Activated B cell treated with CpG ODN at 0.5 μM for 24 hours (primary cell): ENCODE results near the gene RNF208. TPM values are rescaled to one million over a fixed set of nuclear protein-coding genes. Genes with fewer than 3 reads are reported as not detected.

Experiments used
- ATAC-seq: fragments of 200-7000 bp; cut with Tn5 transposase; one replicate; pipeline ENCODE4 v1.10.0; 2021; ENCODE audit warnings: low read depth, mild to moderate bottlenecking, moderate library complexity
- CTCF ChIA-PET: fragments of 350-600 bp; sonication (Branson Sonifier 250); formaldehyde crosslinking; loops from one replicate; lab custom pipeline; 2021; ENCODE audit warnings: antibody characterized with exemption; lab: Charles Lee
- POLR2A ChIA-PET: fragments of 350-600 bp; sonication (Branson Sonifier 250); formaldehyde crosslinking; loops from one replicate; lab custom pipeline; 2021; ENCODE audit warnings: antibody characterized with exemption; lab: Charles Lee
- DNase-seq: peaks from one replicate; pipeline ENCODE4 v3.0.0; 2022
- H3K27ac Mint-ChIP-seq: one replicate; pipeline ENCODE4 v1.8.0; 2020; ENCODE audit warnings: mixed read lengths
- H3K27me3 Mint-ChIP-seq: one replicate; pipeline ENCODE4 v1.8.0; 2021; ENCODE audit warnings: mixed read lengths
- H3K36me3 Mint-ChIP-seq: one replicate; pipeline ENCODE4 v1.8.0; 2021; ENCODE audit warnings: low read depth, mixed read lengths
- H3K4me1 Mint-ChIP-seq: one replicate; pipeline ENCODE4 v1.8.0; 2021; ENCODE audit warnings: mixed read lengths
- H3K4me3 Mint-ChIP-seq: one replicate; pipeline ENCODE4 v1.8.0; 2020; ENCODE audit warnings: mild to moderate bottlenecking, mixed read lengths
- H3K9me3 Mint-ChIP-seq: one replicate; pipeline ENCODE4 v1.8.0; 2020; ENCODE audit warnings: mixed read lengths
- CTCF ChIP-seq: fragments of 200-600 bp; IDR thresholded peaks from one replicate; pipeline ENCODE4 v1.8.0; 2022; ENCODE audit warnings: antibody characterized with exemption, mild to moderate bottlenecking
- intact Hi-C: fragments of 100-400 bp; cut with micrococcal nuclease; formaldehyde crosslinking; loops from one replicate; pipeline ENCODE4 v1.15.1; 2024
- total RNA-seq: library from RNA; stranded (reverse); gene quantifications from 2 replicates; pipeline ENCODE4 v1.2.3, GENCODE V29; 2022

RNF208 gene
- total RNA-seq, 1 donor from 2014 or later = 1.1 TPM

DNA sequence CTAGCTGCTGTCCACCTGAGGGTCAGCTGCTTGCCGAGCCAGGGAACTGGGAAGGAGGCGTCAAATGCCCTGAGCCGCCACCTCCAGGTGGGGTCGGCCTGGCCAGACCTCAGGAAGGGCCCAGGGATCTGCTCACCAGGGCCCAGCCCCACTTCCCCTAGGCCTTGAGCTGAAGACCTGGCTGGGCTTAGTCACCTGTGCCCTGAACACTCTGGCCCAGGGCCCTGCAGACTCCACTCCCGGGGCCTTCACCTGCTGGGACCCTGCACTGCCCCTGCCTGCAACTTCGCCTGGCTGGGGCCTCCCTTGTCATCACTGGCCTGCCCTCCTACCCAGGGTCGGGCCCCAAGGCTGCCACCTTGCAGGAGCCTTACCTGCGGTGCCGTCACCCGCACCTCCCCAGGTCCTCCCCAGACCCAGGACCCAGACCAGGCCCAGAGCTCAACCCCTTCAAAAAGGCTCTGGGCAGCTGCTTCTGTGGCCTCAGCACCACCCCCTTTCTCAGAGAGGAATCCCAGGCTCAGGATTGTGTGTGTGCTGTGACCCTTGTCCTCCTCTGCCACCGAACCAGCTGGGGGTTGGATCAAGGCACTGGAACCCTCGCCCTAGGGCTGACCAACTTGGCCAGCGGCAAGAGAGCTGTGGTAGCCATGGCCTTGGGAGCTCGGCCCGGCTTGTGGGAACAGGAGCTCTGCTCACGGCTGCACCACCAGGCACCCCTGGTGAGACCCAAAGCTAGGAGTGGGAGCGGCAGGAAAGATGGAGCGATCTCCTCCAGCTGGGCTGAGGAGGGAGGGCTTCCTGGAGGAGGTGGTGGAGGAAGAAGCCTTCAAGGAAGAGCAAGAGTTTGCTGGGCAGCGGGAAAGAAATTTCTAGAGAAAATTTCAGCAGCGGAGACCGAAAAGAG, 31.9 kb upstream of the RNF208 start:
- no peak for TF ChIP-seq CTCF
- ChIA-PET POLR2A (interaction anchor here (0.6 to 8.5 kb wide), 10 partner anchors 12 to 525 kb away, joined by 3 to 160 read pairs (median 4); partner anchors contain the start of genes TOR4A, TPRN and TUBB4B), CTCF (interaction anchor here (0.7 to 1.6 kb wide), 3 partner anchors 11 to 207 kb away, joined by 3 to 10 read pairs (median 3); no protein-coding TSS in a partner anchor)
- intact Hi-C loops = no loop called here
- H3K4me1 Mint-ChIP-seq = peaks cover 19% of the 10 kb centered on the region
- peak overlapping the region; percentile 72 for H3K27ac Mint-ChIP-seq
- H3K9me3 Mint-ChIP-seq = no peaks in the 10 kb centered on the region
- ATAC-seq (no peak), DNase-seq (no peak)
- H3K36me3 Mint-ChIP-seq = peaks cover 16% of the 10 kb centered on the region
- H3K27me3 Mint-ChIP-seq = no peaks in the 10 kb centered on the region
- peak overlapping the region; percentile 83 for H3K4me3 Mint-ChIP-seq

- no peaks in the 10 kb centered on the region for H3K27me3 Mint-ChIP-seq
- ChIA-PET CTCF (interaction anchor here (0.7 kb wide), 1 partner anchor 10 kb away, joined by 3 read pairs; no protein-coding TSS in a partner anchor), POLR2A (interaction anchor here (0.6 to 8.5 kb wide), 2 partner anchors 11 to 15 kb away, joined by 3 to 160 read pairs; partner anchors contain the start of gene TUBB4B)
- no peak for ATAC-seq
- no peak for DNase-seq
- no peaks in the 10 kb centered on the region for H3K9me3 Mint-ChIP-seq
- peaks cover 9% of the 10 kb centered on the region for H3K36me3 Mint-ChIP-seq
- intact Hi-C loops = no loop called here
- no peak overlapping the region for H3K4me3 Mint-ChIP-seq
- no peak overlapping the region for H3K27ac Mint-ChIP-seq
- TF ChIP-seq CTCF = no peak
- peaks cover 19% of the 10 kb centered on the region for H3K4me1 Mint-ChIP-seq
These were observed 30.8 kb upstream of the RNF208 start for GRCh38 chr9:137252555-137253506.

DNA sequence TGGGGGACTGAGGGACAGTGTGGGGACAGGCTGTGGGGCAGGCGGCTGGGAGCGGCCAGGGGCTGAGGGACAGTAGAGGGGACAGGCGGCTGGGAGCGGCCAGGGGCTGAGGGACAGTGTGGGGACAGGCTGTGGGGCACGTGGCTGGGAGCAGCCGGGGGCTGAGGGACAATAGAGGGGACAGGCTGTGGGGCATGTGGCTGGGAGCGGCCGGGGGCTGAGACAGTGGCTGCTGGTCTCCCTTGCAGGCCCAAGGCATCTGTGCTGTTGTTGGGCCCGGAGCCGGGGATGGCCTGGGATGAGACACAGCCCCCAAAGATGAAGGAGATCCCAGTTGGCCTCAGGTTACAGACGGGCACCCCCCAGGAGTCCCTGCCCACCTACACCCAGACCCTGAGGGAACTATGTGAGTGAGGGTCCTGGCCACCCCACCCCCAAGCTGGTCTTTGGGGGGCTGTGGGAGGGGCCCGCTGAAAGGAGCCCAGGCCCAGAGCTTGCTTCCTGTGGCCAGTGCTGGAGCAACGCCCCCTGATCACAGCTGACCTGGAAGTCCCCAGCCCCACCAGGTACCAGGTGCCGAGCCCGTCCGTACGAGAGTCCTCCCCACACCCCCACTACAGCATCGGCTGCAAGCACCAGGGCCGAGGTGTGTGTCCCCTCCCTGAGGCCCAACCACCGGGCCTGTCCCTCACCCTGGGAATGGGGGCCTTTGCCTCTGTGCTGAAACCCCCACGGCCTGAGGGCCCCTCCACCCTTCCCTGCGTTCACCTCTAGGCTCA, 29.6 kb upstream of the RNF208 start:
- POLR2A ChIA-PET = interaction anchor here (8.5 kb wide), 1 partner anchor 10 kb away, joined by 160 read pairs; the partner anchor contains the start of gene TUBB4B
- H3K27me3 Mint-ChIP-seq = no peaks in the 10 kb centered on the region
- intact Hi-C loops = no loop called here
- H3K9me3 Mint-ChIP-seq = no peaks in the 10 kb centered on the region
- ATAC-seq = no peak
- no peak overlapping the region for H3K4me3 Mint-ChIP-seq
- CTCF ChIA-PET = no interaction called here
- peaks cover 4% of the 10 kb centered on the region for H3K36me3 Mint-ChIP-seq
- DNase-seq = no peak
- H3K4me1 Mint-ChIP-seq = peaks cover 14% of the 10 kb centered on the region
- no peak for TF ChIP-seq CTCF
- no peak overlapping the region for H3K27ac Mint-ChIP-seq

DNA sequence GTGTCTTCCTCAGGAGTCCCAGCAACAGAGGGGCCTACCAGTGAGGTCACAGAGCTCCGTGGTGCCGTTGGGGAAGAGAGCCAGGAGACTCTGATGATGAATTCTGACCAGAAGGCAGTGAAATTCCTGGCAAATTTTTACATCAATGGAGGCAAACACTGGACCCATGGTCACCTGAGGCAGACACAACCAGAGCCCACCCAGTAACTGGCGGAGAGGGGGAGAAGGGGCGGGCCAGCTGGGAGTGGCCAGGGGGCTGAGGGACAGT, 29.1 kb upstream of the RNF208 start, which contains the start of gene STPG3:
STPG3 (plus strand) TSS at position 93 of the 268 bp plus-strand sequence; CDS start at position 94, 1 bp downstream.
- Mint-ChIP-seq H3K4me1 (peaks cover 8% of the 10 kb centered on the region), H3K36me3 (peaks cover 3% of the 10 kb centered on the region), H3K27me3 (no peaks in the 10 kb centered on the region), H3K4me3 (no peak within 1 kb of the TSS), H3K9me3 (no peaks in the 10 kb centered on the region), H3K27ac (no peak within 1 kb of the TSS)
- CTCF ChIA-PET = no interaction called here
- POLR2A ChIA-PET = interaction anchor here (0.6 to 8.5 kb wide), 2 partner anchors 9 to 473 kb away, joined by 10 to 160 read pairs; partner anchors contain the start of gene TUBB4B
- ATAC-seq = no peak
- intact Hi-C loops = no loop called here
- DNase-seq = no peak
- no peak for TF ChIP-seq CTCF
